KOPT-K1 (cell line): ENCODE measurements around the gene GSAP.
"Not testable (repeated sequence)": the region's sequence is repeated elsewhere in the genome, so short reads cannot be mapped to it uniquely, and the experiment has no call there.

Source experiments
- H3K27ac ChIP-seq: fragments of 200-600 bp; sonication (generic); 2 replicates; pipeline ENCODE4 v1.5.1; 2016; ENCODE audit warnings: antibody characterized with exemption, mild to moderate bottlenecking, low read depth, low read length; ENCODE audit not compliant: poor library complexity, severe bottlenecking
- H3K36me3 ChIP-seq: fragments of 200-600 bp; sonication (generic); 2 replicates; pipeline ENCODE4 v1.5.1; 2017; ENCODE audit warnings: antibody characterized with exemption, mild to moderate bottlenecking, low read length, moderate library complexity; ENCODE audit not compliant: insufficient read depth
- H3K9me3 ChIP-seq: fragments of 200-600 bp; sonication (generic); 2 replicates; pipeline ENCODE4 v1.5.1; 2017; ENCODE audit warnings: antibody characterized with exemption, low read length, mild to moderate bottlenecking; ENCODE audit not compliant: insufficient read depth, poor library complexity, severe bottlenecking

GSAP gene

GRCh38 chr7:77415823-77416620 lies at the start of gene GSAP:
Gene GSAP, minus strand, starts transcription at chr7:77416349. Its CDS starts 28 bp downstream, at chr7:77416321.
- H3K36me3 ChIP-seq = no peaks in the 10 kb centered on the region
- no peak within 1 kb of the TSS for H3K27ac ChIP-seq
- H3K9me3 ChIP-seq = peaks cover 7% of the 10 kb centered on the region

GRCh38 chr7:77465256-77465655 lies 49.1 kb upstream of the GSAP start:
- Histone ChIP-seq H3K9me3 (no peaks in the 10 kb centered on the region), H3K27ac (no peak overlapping the region), H3K36me3 (no peaks in the 10 kb centered on the region)

- Histone ChIP-seq H3K9me3 (no peaks in the 10 kb centered on the region), H3K36me3 (no peaks in the 10 kb centered on the region), H3K27ac (no peak overlapping the region)
These were observed 48.4 kb upstream of the GSAP start for GRCh38 chr7:77464589-77464988.

- H3K27ac ChIP-seq, H3K36me3 ChIP-seq, H3K9me3 ChIP-seq: not testable (repeated sequence)
These were observed 47.5 kb upstream of the GSAP start for GRCh38 chr7:77463632-77464031.

GRCh38 chr7:77461842-77462241 lies 45.7 kb upstream of the GSAP start:
- Histone ChIP-seq H3K9me3 (no peaks in the 10 kb centered on the region), H3K27ac (no peak overlapping the region)

GRCh38 chr7:77461246-77461645 lies 45.1 kb upstream of the GSAP start:
- Histone ChIP-seq H3K27ac (no peak overlapping the region), H3K9me3 (no peaks in the 10 kb centered on the region), H3K36me3 (no peaks in the 10 kb centered on the region)

More at GRCh38 chr7:77461842-77462241, 45.7 kb upstream of the GSAP start:
- H3K36me3 ChIP-seq = no peaks in the 10 kb centered on the region

GRCh38 chr7:77460057-77460486 lies 43.9 kb upstream of the GSAP start:
- Histone ChIP-seq H3K9me3 (no peaks in the 10 kb centered on the region), H3K27ac (no peak overlapping the region), H3K36me3 (no peaks in the 10 kb centered on the region)

- no peak overlapping the region for H3K27ac ChIP-seq
- H3K36me3 ChIP-seq = no peaks in the 10 kb centered on the region
- H3K9me3 ChIP-seq = no peaks in the 10 kb centered on the region
These were observed 43.2 kb upstream of the GSAP start for GRCh38 chr7:77459311-77459726.

- no peak overlapping the region for H3K27ac ChIP-seq
- no peaks in the 10 kb centered on the region for H3K36me3 ChIP-seq
- no peaks in the 10 kb centered on the region for H3K9me3 ChIP-seq
These were observed 42.6 kb upstream of the GSAP start for GRCh38 chr7:77458786-77459185.

- Histone ChIP-seq H3K27ac (no peak overlapping the region), H3K36me3 (no peaks in the 10 kb centered on the region), H3K9me3 (no peaks in the 10 kb centered on the region)
These were observed 41.6 kb upstream of the GSAP start for GRCh38 chr7:77457779-77458178.

- Histone ChIP-seq H3K9me3 (no peaks in the 10 kb centered on the region), H3K27ac (no peak overlapping the region), H3K36me3 (no peaks in the 10 kb centered on the region)
These were observed 40.5 kb upstream of the GSAP start for GRCh38 chr7:77456696-77457095.

GRCh38 chr7:77455321-77455720 lies 39.2 kb upstream of the GSAP start:
- Histone ChIP-seq H3K36me3 (no peaks in the 10 kb centered on the region), H3K27ac (no peak overlapping the region), H3K9me3 (no peaks in the 10 kb centered on the region)

GRCh38 chr7:77454802-77455201 lies 38.7 kb upstream of the GSAP start:
- H3K27ac ChIP-seq = no peak overlapping the region
- no peaks in the 10 kb centered on the region for H3K9me3 ChIP-seq

GRCh38 chr7:77453531-77453930 lies 37.4 kb upstream of the GSAP start:
- Histone ChIP-seq H3K27ac (no peak overlapping the region), H3K36me3 (no peaks in the 10 kb centered on the region), H3K9me3 (no peaks in the 10 kb centered on the region)

More at GRCh38 chr7:77454802-77455201, 38.7 kb upstream of the GSAP start:
- no peaks in the 10 kb centered on the region for H3K36me3 ChIP-seq

GRCh38 chr7:77451950-77452349 lies 35.8 kb upstream of the GSAP start:
- not testable (repeated sequence) for H3K27ac ChIP-seq, H3K36me3 ChIP-seq, H3K9me3 ChIP-seq

- H3K36me3 ChIP-seq = no peaks in the 10 kb centered on the region
- no peaks in the 10 kb centered on the region for H3K9me3 ChIP-seq
- no peak overlapping the region for H3K27ac ChIP-seq
These were observed 34.5 kb upstream of the GSAP start for GRCh38 chr7:77450613-77451012.
